Spleen (tissue), 11 donors: ENCODE results near the gene NKD1. TPM values are rescaled to one million over a fixed set of nuclear protein-coding genes. Genes with fewer than 3 reads are reported as not detected.

ENCODE experiments used
- DNase-seq: peaks from one replicate; pipeline ENCODE4 v3.0.0-alpha.2; 2020
- H3K27ac ChIP-seq, 8 donors: fragments of 200-600 bp; sonication (generic) in 7 of 8; 1 replicate in 4 of 8; 2 replicates in 4 of 8; pipeline versions ENCODE4 v1.5.0 to v1.8.0; 2016 to 2021; ENCODE audit warnings: inconsistent platforms in 4 of 8, mild to moderate bottlenecking in 4 of 8, moderate library complexity in 1 of 8
- H3K27me3 ChIP-seq, 7 donors: fragments of 200-600 bp; sonication (generic) in 6 of 7; replicated peaks in 1 of 7; 1 replicate in 4 of 7; 2 replicates in 3 of 7; pipeline versions ENCODE4 v1.5.0 to v1.8.0; 2016 to 2021; ENCODE audit warnings: inconsistent platforms in 3 of 7, mild to moderate bottlenecking in 1 of 7
- H3K36me3 ChIP-seq, 6 donors: fragments of 200-600 bp; sonication (generic) in 5 of 6; 1 replicate in 4 of 6; 2 replicates in 2 of 6; pipeline versions ENCODE4 v1.5.0 to v1.8.0; 2016 to 2021; ENCODE audit warnings: inconsistent platforms in 2 of 6
- H3K4me1 ChIP-seq, 6 donors: fragments of 200-600 bp; sonication (generic) in 5 of 6; 1 replicate in 3 of 6; 2 replicates in 3 of 6; pipeline versions ENCODE4 v1.5.0 to v1.8.0; 2016 to 2021; ENCODE audit warnings: inconsistent platforms in 3 of 6
- H3K4me3 ChIP-seq, 8 donors: fragments of 200-600 bp; sonication (generic) in 7 of 8; 1 replicate in 4 of 8; 2 replicates in 4 of 8; pipeline versions ENCODE4 v1.5.0 to v1.8.0; 2016 to 2021; ENCODE audit warnings: inconsistent platforms in 4 of 8, mild to moderate bottlenecking in 4 of 8, moderate library complexity in 2 of 8
- H3K9me3 ChIP-seq, 8 donors: fragments of 200-600 bp; sonication (generic) in 7 of 8; 1 replicate in 4 of 8; 2 replicates in 4 of 8; pipeline versions ENCODE4 v1.5.0 to v1.8.0; 2016 to 2021; ENCODE audit warnings: inconsistent platforms in 4 of 8
- CTCF ChIP-seq, 11 experiments: fragments of 200-600 bp in 7 of 11; fragments of 450-650 bp in 4 of 11; sonication (generic) in 4 of 11; IDR thresholded peaks in 8 of 11; conservative IDR thresholded peaks in 3 of 11; 1 replicate in 7 of 11; 2 replicates in 4 of 11; pipeline versions ENCODE4 v1.4.0 to v1.8.0; 2016 to 2021; ENCODE audit warnings: antibody characterized with exemption in 11 of 11, inconsistent platforms in 4 of 11, mild to moderate bottlenecking in 1 of 11
- POLR2A ChIP-seq, 3 donors: fragments of 450-650 bp; IDR thresholded peaks; one replicate each; pipeline ENCODE4 v1.5.1; 2017; ENCODE audit warnings: antibody characterized with exemption in 3 of 3, mild to moderate bottlenecking in 1 of 3
- POLR2AphosphoS5 ChIP-seq, 3 donors: sonication (generic); formaldehyde crosslinking; IDR thresholded peaks; one replicate each; pipeline ENCODE4 v1.5.1; 2017; ENCODE audit warnings: antibody characterized with exemption in 3 of 3
- WGBS, 5 donors: extraction: QIAGEN DNeasy Blood & Tissue Kit in 3 of 5; methylation state at CpG; one replicate each; pipeline versions ENCODE4 v1.1.5 to v1.1.7; 2013 to 2018; 5-methylcytosine and 5-hydroxymethylcytosine counted together
- intact Hi-C: fragments of 100-400 bp; cut with DNase I; formaldehyde crosslinking; loops from one replicate; pipeline ENCODE4 v1.15.0; 2023; ENCODE audit warnings: low total_unique reads
- polyA plus RNA-seq, 3 donors: library from polyadenylated mRNA; stranded (reverse); fragments of 200-250 nt; gene quantifications; one replicate each; pipeline ENCODE4 v1.2.1, GENCODE V29; 2013
- total RNA-seq, 7 donors: library from RNA; depleted of rRNA in 3 of 7; stranded (reverse); fragments of >200 nt in 3 of 7; fragmentation: NEBNext Ultra II Directional in 4 of 7; extraction: Animal tissue kit (Norgen Biotek cat#: 25700) in 4 of 7; gene quantifications; one replicate each; pipeline versions ENCODE4 v1.1.0 to v1.2.1, GENCODE V29; 2016 to 2021
- donor health status: healthy with polysubstance abuse.
- donor health status: DM: no; HTN: no; CAD: no; lungs with moderate emphysema.
- donor health status: DM: no; HTN: no; CAD: no.
- donor health status: Bipolar disorder and iron deficiency.
- donor health status: healthy.
- donor health status: DM: no; HTN: no; CAD: no.
- donor health status: DM: yes; HTN: yes; CAD: no.

The NKD1 gene
- total and polyA plus RNA-seq, 10 donors = 0.11 to 15.2 (median 3.6) TPM

- Histone ChIP-seq H3K9me3 (no peaks in the 10 kb centered on the region), H3K36me3 (no peaks in the 10 kb centered on the region), H3K4me1 (peaks cover 0 to 13% (median 3%) of the 10 kb centered on the region in 6 donors), H3K27me3 (no peaks in the 10 kb centered on the region), H3K27ac (no peak overlapping the region), H3K4me3 (no peak overlapping the region)
- 82 to 93% (median 85%) methylated on average over 9 to 10 of the region's 10 CpGs for WGBS, 5 donors
- intact Hi-C loops = no loop called here
- DNase-seq = no peak
- TF ChIP-seq POLR2A (IDR thresholded peaks at IDR 0.05) (no peak), POLR2AphosphoS5 (IDR thresholded peaks at IDR 0.05) (no peak), CTCF (IDR thresholded peaks at IDR 0.05 in 8 of 11, conservative IDR thresholded peaks at IDR 0.05 in 3 of 11) (no peak)
These were observed 71.7 kb downstream of the NKD1 start for GRCh38 chr16:50619702-50620491.

GRCh38 chr16:50620646-50621451, 72.7 kb downstream of the NKD1 start:
- Histone ChIP-seq H3K4me3 (no peak overlapping the region), H3K27ac (no peak overlapping the region), H3K4me1 (peaks cover 0 to 13% (median 3%) of the 10 kb centered on the region in 6 donors), H3K9me3 (no peaks in the 10 kb centered on the region), H3K27me3 (no peaks in the 10 kb centered on the region), H3K36me3 (no peaks in the 10 kb centered on the region)
- DNase-seq = no peak
- intact Hi-C loops = no loop called here
- 76 to 91% (median 84%) methylated on average over 11 of the region's 11 CpGs for WGBS, 5 donors
- TF ChIP-seq POLR2A (IDR thresholded peaks at IDR 0.05) = no peak
- no peak for TF ChIP-seq POLR2AphosphoS5 (IDR thresholded peaks at IDR 0.05)
- no peak for TF ChIP-seq CTCF (IDR thresholded peaks at IDR 0.05 in 8 of 11, conservative IDR thresholded peaks at IDR 0.05 in 3 of 11)

GRCh38 chr16:50621452-50621792, 73.2 kb downstream of the NKD1 start:
- peaks cover 0 to 9% (median 4%) of the 10 kb centered on the region in 6 donors for H3K4me1 ChIP-seq

More at GRCh38 chr16:50621452-50621792, 73.2 kb downstream of the NKD1 start:
- DNase-seq = no peak
- no peaks in the 10 kb centered on the region for H3K27me3 ChIP-seq
- H3K4me3 ChIP-seq = no peak overlapping the region
- no peaks in the 10 kb centered on the region for H3K36me3 ChIP-seq
- TF ChIP-seq POLR2A (IDR thresholded peaks at IDR 0.05) = no peak
- no peak for TF ChIP-seq CTCF (IDR thresholded peaks at IDR 0.05 in 8 of 11, conservative IDR thresholded peaks at IDR 0.05 in 3 of 11)
- no peak for TF ChIP-seq POLR2AphosphoS5 (IDR thresholded peaks at IDR 0.05)
- 95 to 98% (median 96%) methylated on average over 9 of the region's 9 CpGs for WGBS, 5 donors
- no peaks in the 10 kb centered on the region for H3K9me3 ChIP-seq
- no peak overlapping the region for H3K27ac ChIP-seq
- intact Hi-C loops = no loop called here
